GM12801 (cell line): ENCODE measurements around the gene PRRC2B.

Source experiments
- TF ChIP-seq, protein P1 (sequence below): IDR thresholded peaks from one replicate; pipeline ENCODE4 v1.5.1; 2011; ENCODE audit warnings: control low read depth; ENCODE audit not compliant: insufficient read length; ENCODE audit errors: extremely low read depth

PRRC2B gene

GRCh38 chr9:131382850-131383729 lies 10.8 kb upstream of the PRRC2B start:
- TF ChIP-seq, protein P1, sequence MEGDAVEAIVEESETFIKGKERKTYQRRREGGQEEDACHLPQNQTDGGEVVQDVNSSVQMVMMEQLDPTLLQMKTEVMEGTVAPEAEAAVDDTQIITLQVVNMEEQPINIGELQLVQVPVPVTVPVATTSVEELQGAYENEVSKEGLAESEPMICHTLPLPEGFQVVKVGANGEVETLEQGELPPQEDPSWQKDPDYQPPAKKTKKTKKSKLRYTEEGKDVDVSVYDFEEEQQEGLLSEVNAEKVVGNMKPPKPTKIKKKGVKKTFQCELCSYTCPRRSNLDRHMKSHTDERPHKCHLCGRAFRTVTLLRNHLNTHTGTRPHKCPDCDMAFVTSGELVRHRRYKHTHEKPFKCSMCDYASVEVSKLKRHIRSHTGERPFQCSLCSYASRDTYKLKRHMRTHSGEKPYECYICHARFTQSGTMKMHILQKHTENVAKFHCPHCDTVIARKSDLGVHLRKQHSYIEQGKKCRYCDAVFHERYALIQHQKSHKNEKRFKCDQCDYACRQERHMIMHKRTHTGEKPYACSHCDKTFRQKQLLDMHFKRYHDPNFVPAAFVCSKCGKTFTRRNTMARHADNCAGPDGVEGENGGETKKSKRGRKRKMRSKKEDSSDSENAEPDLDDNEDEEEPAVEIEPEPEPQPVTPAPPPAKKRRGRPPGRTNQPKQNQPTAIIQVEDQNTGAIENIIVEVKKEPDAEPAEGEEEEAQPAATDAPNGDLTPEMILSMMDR: no peak

GRCh38 chr9:131385296-131385695 lies 8.6 kb upstream of the PRRC2B start:
- TF ChIP-seq, protein P1: no peak

- TF ChIP-seq, protein P1: no peak
Observed at GRCh38 chr9:131386281-131386680, 7.6 kb upstream of the PRRC2B start.

GRCh38 chr9:131387394-131387793 lies 6.5 kb upstream of the PRRC2B start:
- TF ChIP-seq, protein P1: no peak

- TF ChIP-seq, protein P1: no peak
Observed at GRCh38 chr9:131391020-131391419, 2.9 kb upstream of the PRRC2B start.

DNA sequence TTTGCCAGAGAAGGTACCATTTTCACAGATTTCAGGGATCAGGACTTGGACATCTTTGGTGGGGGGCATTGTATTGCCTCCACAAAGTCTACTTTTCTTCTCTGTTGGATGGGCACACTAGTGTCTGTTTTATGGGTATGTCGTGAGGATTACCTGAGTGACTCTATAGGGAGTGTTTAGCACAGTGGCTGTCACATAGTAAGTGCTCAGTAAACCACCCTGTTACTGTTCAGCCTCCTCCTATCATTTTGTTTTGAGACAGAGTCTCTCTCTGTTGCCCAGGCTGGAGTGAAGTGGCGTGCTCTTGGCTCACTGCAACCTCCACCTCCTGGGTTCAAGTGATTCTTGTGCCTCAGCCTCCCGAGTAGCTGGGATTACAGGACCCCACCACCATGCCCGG lies 2.4 kb upstream of the PRRC2B start:
- TF ChIP-seq, protein P1: no peak

- TF ChIP-seq, protein P1: no peak
Observed at GRCh38 chr9:131394464-131395156, 724 bp downstream of the PRRC2B start.
